Measurements from ENCODE around the gene ZMIZ1.

ZMIZ1 gene

GRCh38 chr10:79069325-79070080 lies 737 bp downstream of the ZMIZ1 start (continued):
- TF ChIP-seq ZNF777 (tag by site-specific recombination; IDR thresholded peaks at IDR 0.05; ENCODE audit: borderline replicate concordance) (0 out of 2 replicates have a peak, but pooled peaks have one; percentile 13), ZNF560 (tag by site-specific recombination; IDR thresholded peaks at IDR 0.05; ENCODE audit: borderline replicate concordance) (no peak), BCL11A (tag by site-specific recombination; IDR thresholded peaks at IDR 0.05; ENCODE audit: low read depth) (0 out of 2 replicates have a peak, but pooled peaks have one; percentile 13), ZNF747 (tag by site-specific recombination; IDR thresholded peaks at IDR 0.05) (no peak), SCRT1 (tag by site-specific recombination; IDR thresholded peaks at IDR 0.05; ENCODE audit: borderline replicate concordance) (no peak), ZNF16 (tag by site-specific recombination; IDR thresholded peaks at IDR 0.05; ENCODE audit: low read depth) (no peak), ZNF677 (tag by site-specific recombination; IDR thresholded peaks at IDR 0.05) (no peak), ZSCAN16 (tag by site-specific recombination; IDR thresholded peaks at IDR 0.05) (no peak), SETDB1 (IDR thresholded peaks at IDR 0.05; ENCODE audit: insufficient read length, low read length) (no peak), SP7 (tag by site-specific recombination; IDR thresholded peaks at IDR 0.05) (no peak), ZNF548 (tag by site-specific recombination; IDR thresholded peaks at IDR 0.05) (no peak), ZNF639 (tag by site-specific recombination; IDR thresholded peaks at IDR 0.05) (no peak; the same call in 1 of the 2 replicates), EGR2 (tag by site-specific recombination; IDR thresholded peaks at IDR 0.05; ENCODE audit: low read depth) (peak; percentile 80), ZNF670 (tag by site-specific recombination; IDR thresholded peaks at IDR 0.05; ENCODE audit: low read depth) (no peak), ZNF391 (tag by site-specific recombination; IDR thresholded peaks at IDR 0.05; ENCODE audit: borderline replicate concordance, low read depth) (0 out of 2 replicates have a peak, but pooled peaks have one; percentile 26), ZNF37A (tag by site-specific recombination; IDR thresholded peaks at IDR 0.05) (no peak), ZNF837 (tag by site-specific recombination; IDR thresholded peaks at IDR 0.05) (no peak), ZNF223 (tag by site-specific recombination; IDR thresholded peaks at IDR 0.05) (no peak), SP3 (tag by site-specific recombination; IDR thresholded peaks at IDR 0.05) (0 out of 2 replicates have a peak, but pooled peaks have one; percentile 28), KLF8 (tag by site-specific recombination; IDR thresholded peaks at IDR 0.05) (no peak), ZNF501 (tag by site-specific recombination; IDR thresholded peaks at IDR 0.05) (peak; percentile 73; the same call in 1 of the 2 replicates), GFI1B (tag by site-specific recombination; IDR thresholded peaks at IDR 0.05) (no peak), ZSCAN23 (tag by site-specific recombination; IDR thresholded peaks at IDR 0.05) (no peak), ZNF184 (tag by site-specific recombination; IDR thresholded peaks at IDR 0.05) (no peak), ZNF449 (tag by site-specific recombination; IDR thresholded peaks at IDR 0.05) (no peak), ZBTB48 (tag by site-specific recombination; IDR thresholded peaks at IDR 0.05) (0 out of 2 replicates have a peak, but pooled peaks have one; percentile 28), RBAK (tag by site-specific recombination; IDR thresholded peaks at IDR 0.05) (no peak), ZFP37 (tag by site-specific recombination; IDR thresholded peaks at IDR 0.05) (peak; percentile 75; the same call in 1 of the 2 replicates)
- TF ChIP-seq, protein P1, sequence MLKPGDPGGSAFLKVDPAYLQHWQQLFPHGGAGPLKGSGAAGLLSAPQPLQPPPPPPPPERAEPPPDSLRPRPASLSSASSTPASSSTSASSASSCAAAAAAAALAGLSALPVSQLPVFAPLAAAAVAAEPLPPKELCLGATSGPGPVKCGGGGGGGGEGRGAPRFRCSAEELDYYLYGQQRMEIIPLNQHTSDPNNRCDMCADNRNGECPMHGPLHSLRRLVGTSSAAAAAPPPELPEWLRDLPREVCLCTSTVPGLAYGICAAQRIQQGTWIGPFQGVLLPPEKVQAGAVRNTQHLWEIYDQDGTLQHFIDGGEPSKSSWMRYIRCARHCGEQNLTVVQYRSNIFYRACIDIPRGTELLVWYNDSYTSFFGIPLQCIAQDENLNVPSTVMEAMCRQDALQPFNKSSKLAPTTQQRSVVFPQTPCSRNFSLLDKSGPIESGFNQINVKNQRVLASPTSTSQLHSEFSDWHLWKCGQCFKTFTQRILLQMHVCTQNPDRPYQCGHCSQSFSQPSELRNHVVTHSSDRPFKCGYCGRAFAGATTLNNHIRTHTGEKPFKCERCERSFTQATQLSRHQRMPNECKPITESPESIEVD (tag by site-specific recombination; IDR thresholded peaks at IDR 0.05), result no peak
- TF ChIP-seq, protein P2, sequence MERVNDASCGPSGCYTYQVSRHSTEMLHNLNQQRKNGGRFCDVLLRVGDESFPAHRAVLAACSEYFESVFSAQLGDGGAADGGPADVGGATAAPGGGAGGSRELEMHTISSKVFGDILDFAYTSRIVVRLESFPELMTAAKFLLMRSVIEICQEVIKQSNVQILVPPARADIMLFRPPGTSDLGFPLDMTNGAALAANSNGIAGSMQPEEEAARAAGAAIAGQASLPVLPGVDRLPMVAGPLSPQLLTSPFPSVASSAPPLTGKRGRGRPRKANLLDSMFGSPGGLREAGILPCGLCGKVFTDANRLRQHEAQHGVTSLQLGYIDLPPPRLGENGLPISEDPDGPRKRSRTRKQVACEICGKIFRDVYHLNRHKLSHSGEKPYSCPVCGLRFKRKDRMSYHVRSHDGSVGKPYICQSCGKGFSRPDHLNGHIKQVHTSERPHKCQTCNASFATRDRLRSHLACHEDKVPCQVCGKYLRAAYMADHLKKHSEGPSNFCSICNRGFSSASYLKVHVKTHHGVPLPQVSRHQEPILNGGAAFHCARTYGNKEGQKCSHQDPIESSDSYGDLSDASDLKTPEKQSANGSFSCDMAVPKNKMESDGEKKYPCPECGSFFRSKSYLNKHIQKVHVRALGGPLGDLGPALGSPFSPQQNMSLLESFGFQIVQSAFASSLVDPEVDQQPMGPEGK (tag by site-specific recombination; IDR thresholded peaks at IDR 0.05), result peak; percentile 83

Data from HEK293 (cell line).